Mammary epithelial cell (primary cell): ENCODE measurements around the gene GPR137B.

Source experiments
- CTCF ChIP-seq, 2 donors: IDR thresholded peaks in 1 of 2; conservative IDR thresholded peaks in 1 of 2; 2 replicates each; pipeline ENCODE4 v1.5.1; 2011 to 2012; ENCODE audit warnings: inconsistent platforms in 2 of 2, low read length in 2 of 2, mild to moderate bottlenecking in 2 of 2, control low read depth in 1 of 2, low read depth in 1 of 2; ENCODE audit not compliant: insufficient read depth in 1 of 2; ENCODE audit errors: extremely low read depth in 1 of 2
- EZH2 ChIP-seq: IDR thresholded peaks from 2 replicates; pipeline ENCODE4 v1.6.1; 2012; ENCODE audit warnings: low read length, inconsistent platforms, borderline replicate concordance

- no peak for TF ChIP-seq CTCF (conservative IDR thresholded peaks at IDR 0.05 in 1 of 2, IDR thresholded peaks at IDR 0.05 in 1 of 2; ENCODE audit: extremely low read depth in 1 of 2, insufficient read depth in 1 of 2, low read depth in 1 of 2, low read length in 2 of 2)
- no peak for TF ChIP-seq EZH2
Measured at GRCh38 chr1:236235116-236235515, 92.8 kb downstream of the GPR137B start.
